IMR-90 (cell line): ENCODE data around the gene TNFRSF4. TPM values are rescaled to one million over a fixed set of nuclear protein-coding genes. Genes with fewer than 3 reads are reported as not detected.

Source experiments
- ATAC-seq: fragments of 200-7000 bp; cut with Tn5 transposase; 2 replicates; pipeline ENCODE4 v1.9.1; 2020; ENCODE audit warnings: low read depth, mild to moderate bottlenecking, moderate library complexity
- BruUV-seq: library from RNA; stranded (reverse); fragments of 400-500 nt; replicated peaks from 2 replicates; lab custom pipeline; 2021; lab: Mats Ljungman, UMichigan
- CTCF ChIA-PET: fragments of 300-600 bp; formaldehyde crosslinking; extraction: SDS; loops from one replicate; lab custom pipeline; 2021; ENCODE audit warnings: antibody characterized with exemption; lab: Yijun Ruan, JAX
- POLR2A ChIA-PET: fragments of 300-600 bp; sonication (Branson Sonifier 250); formaldehyde crosslinking; loops from one replicate; lab custom pipeline; 2022; ENCODE audit warnings: antibody characterized with exemption; ENCODE audit not compliant: unreplicated experiment; lab: Charles Lee
- DNase-seq: peaks from one replicate; pipeline ENCODE4 v3.0.0; 2013
- H2AFZ ChIP-seq: replicated peaks from 2 replicates; pipeline ENCODE3; 2013; ENCODE audit warnings: low read length, mild to moderate bottlenecking; ENCODE audit not compliant: poor library complexity
- H2AK5ac ChIP-seq: 2 replicates; pipeline ENCODE4 v1.6.1; 2013; ENCODE audit warnings: low read depth, low read length, inconsistent platforms
- H2AK9ac ChIP-seq: replicated peaks from 2 replicates; pipeline ENCODE3; 2013; ENCODE audit warnings: mild to moderate bottlenecking, low read depth, low read length, moderate library complexity; ENCODE audit not compliant: poor library complexity
- H2BK120ac ChIP-seq: 2 replicates; pipeline ENCODE4 v1.6.1; 2013; ENCODE audit warnings: low read depth, low read length, inconsistent platforms
- H2BK15ac ChIP-seq: 3 replicates; pipeline ENCODE4 v1.6.1; 2013; ENCODE audit warnings: low read depth, low read length, inconsistent platforms
- H2BK20ac ChIP-seq: 2 replicates; pipeline ENCODE4 v1.6.1; 2013; ENCODE audit warnings: low read depth, mild to moderate bottlenecking, inconsistent platforms, low read length, moderate library complexity
- H2BK5ac ChIP-seq: 2 replicates; pipeline ENCODE4 v1.6.1; 2013; ENCODE audit warnings: mild to moderate bottlenecking, low read depth, low read length, inconsistent platforms; ENCODE audit not compliant: poor library complexity, severe bottlenecking
- H3K14ac ChIP-seq: replicated peaks from 2 replicates; pipeline ENCODE4 v1.6.1; 2013; ENCODE audit warnings: low read depth, low read length, inconsistent platforms
- H3K18ac ChIP-seq: 2 replicates; pipeline ENCODE4 v1.6.1; 2013; ENCODE audit warnings: low read depth, low read length, control low read depth
- H3K23ac ChIP-seq: 2 replicates; pipeline ENCODE4 v1.6.1; 2013; ENCODE audit warnings: low read depth, low read length, inconsistent platforms
- H3K27ac ChIP-seq: 2 replicates; pipeline ENCODE4 v1.5.1; 2013; ENCODE audit warnings: mild to moderate bottlenecking, control low read depth, low read length; ENCODE audit not compliant: insufficient read depth
- H3K27me3 ChIP-seq: 2 replicates; pipeline ENCODE4 v1.6.1; 2013; ENCODE audit warnings: low read length; ENCODE audit not compliant: control insufficient read depth, insufficient read depth
- H3K36me3 ChIP-seq: 2 replicates; pipeline ENCODE4 v1.6.1; 2013; ENCODE audit warnings: low read length, mixed read lengths; ENCODE audit not compliant: control insufficient read depth, insufficient read depth
- H3K4ac ChIP-seq: 2 replicates; pipeline ENCODE4 v1.6.1; 2013; ENCODE audit warnings: low read depth, low read length, inconsistent platforms
- H3K4me1 ChIP-seq: 2 replicates; pipeline ENCODE4 v1.6.1; 2013; ENCODE audit warnings: low read length, mixed read lengths; ENCODE audit not compliant: control insufficient read depth, insufficient read depth
- H3K4me2 ChIP-seq: 2 replicates; pipeline ENCODE4 v1.6.1; 2013; ENCODE audit warnings: low read depth, mild to moderate bottlenecking, control low read depth, low read length, moderate library complexity
- H3K4me3 ChIP-seq: 2 replicates; pipeline ENCODE4 v1.5.1; 2013; ENCODE audit warnings: low read depth, mild to moderate bottlenecking, control low read depth, low read length, moderate library complexity; ENCODE audit not compliant: insufficient read depth
- H3K56ac ChIP-seq: 2 replicates; pipeline ENCODE4 v1.6.1; 2013; ENCODE audit warnings: low read length, inconsistent platforms; ENCODE audit not compliant: insufficient read depth; ENCODE audit errors: extremely low read depth
- H3K79me1 ChIP-seq, 2 experiments: 2 replicates each; pipeline ENCODE4 v1.6.1; 2013; ENCODE audit warnings: low read length in 2 of 2, inconsistent platforms in 1 of 2, low read depth in 1 of 2
- H3K9ac ChIP-seq: 2 replicates; pipeline ENCODE4 v1.6.1; 2013; ENCODE audit warnings: low read depth, low read length, control low read depth
- H3K9me1 ChIP-seq: 2 replicates; pipeline ENCODE4 v1.6.1; 2013; ENCODE audit warnings: low read length, inconsistent platforms; ENCODE audit not compliant: insufficient read depth
- H3K9me3 ChIP-seq: 2 replicates; pipeline ENCODE4 v1.6.1; 2013; ENCODE audit warnings: low read length; ENCODE audit not compliant: control insufficient read depth, insufficient read depth
- H4K20me1 ChIP-seq: 2 replicates; pipeline ENCODE4 v1.6.1; 2013; ENCODE audit warnings: low read length, inconsistent platforms; ENCODE audit not compliant: insufficient read depth
- H4K5ac ChIP-seq: 2 replicates; pipeline ENCODE4 v1.6.1; 2013; ENCODE audit warnings: mild to moderate bottlenecking, low read depth, low read length, control low read depth
- H4K8ac ChIP-seq, 2 experiments: 2 replicates each; pipeline ENCODE4 v1.6.1; 2013; ENCODE audit warnings: low read depth in 2 of 2, low read length in 2 of 2, control low read depth in 1 of 2, inconsistent platforms in 1 of 2
- H4K91ac ChIP-seq: 2 replicates; pipeline ENCODE4 v1.6.1; 2013; ENCODE audit warnings: low read depth, low read length, inconsistent platforms; ENCODE audit not compliant: insufficient read depth
- MAZ ChIP-seq: IDR thresholded peaks from 2 replicates; pipeline ENCODE4 v1.6.1; 2012; ENCODE audit warnings: low read depth, mild to moderate bottlenecking, low read length, improper control_type of control experiment, moderate library complexity, borderline replicate concordance
- WGBS, 2 experiments: methylation state at CpG; one replicate each; pipeline versions ENCODE4 v1.1.5 to v1.1.7; 2013; ENCODE audit warnings: missing lambda C conversion rate in 2 of 2; ENCODE audit not compliant: insufficient read length in 1 of 2; ENCODE audit errors: extremely low coverage in 2 of 2; 5-methylcytosine and 5-hydroxymethylcytosine counted together
- dilution Hi-C: fragments of 300-500 bp; cut with HindIII; formaldehyde crosslinking; loops from one replicate; pipeline ENCODE4 v1.14.3; 2018; ENCODE audit warnings: low sequenced_read_pairs; ENCODE audit not compliant: unreplicated experiment
- in situ Hi-C: fragments of 300-500 bp; cut with MboI; formaldehyde crosslinking; loops from 3 replicates; pipeline ENCODE4 v1.14.3; 2019; ENCODE audit warnings: low sequenced_read_pairs, inconsistent platforms, mixed read lengths
- intact Hi-C: fragments of 100-400 bp; cut with micrococcal nuclease; formaldehyde crosslinking; loops from 2 replicates; pipeline ENCODE4 v1.10.0; 2022
- polyA plus RNA-seq, 3 experiments: library from polyadenylated mRNA; depleted of rRNA; stranded (reverse); fragments of >200 nt; gene quantifications; 2 replicates each; pipeline ENCODE4 v1.2.3, GENCODE V29; 2012; ENCODE audit warnings: low replicate concordance in 1 of 3
- total RNA-seq: library from RNA; depleted of rRNA; stranded (reverse); fragments of >200 nt; gene quantifications from 2 replicates; pipeline ENCODE4 v1.2.3, GENCODE V29; 2012

The TNFRSF4 gene
- total and polyA plus RNA-seq, 2 of the 4 experiments (the other 2 are of a cell fraction): 0.15 TPM; not detected in 1

DNA sequence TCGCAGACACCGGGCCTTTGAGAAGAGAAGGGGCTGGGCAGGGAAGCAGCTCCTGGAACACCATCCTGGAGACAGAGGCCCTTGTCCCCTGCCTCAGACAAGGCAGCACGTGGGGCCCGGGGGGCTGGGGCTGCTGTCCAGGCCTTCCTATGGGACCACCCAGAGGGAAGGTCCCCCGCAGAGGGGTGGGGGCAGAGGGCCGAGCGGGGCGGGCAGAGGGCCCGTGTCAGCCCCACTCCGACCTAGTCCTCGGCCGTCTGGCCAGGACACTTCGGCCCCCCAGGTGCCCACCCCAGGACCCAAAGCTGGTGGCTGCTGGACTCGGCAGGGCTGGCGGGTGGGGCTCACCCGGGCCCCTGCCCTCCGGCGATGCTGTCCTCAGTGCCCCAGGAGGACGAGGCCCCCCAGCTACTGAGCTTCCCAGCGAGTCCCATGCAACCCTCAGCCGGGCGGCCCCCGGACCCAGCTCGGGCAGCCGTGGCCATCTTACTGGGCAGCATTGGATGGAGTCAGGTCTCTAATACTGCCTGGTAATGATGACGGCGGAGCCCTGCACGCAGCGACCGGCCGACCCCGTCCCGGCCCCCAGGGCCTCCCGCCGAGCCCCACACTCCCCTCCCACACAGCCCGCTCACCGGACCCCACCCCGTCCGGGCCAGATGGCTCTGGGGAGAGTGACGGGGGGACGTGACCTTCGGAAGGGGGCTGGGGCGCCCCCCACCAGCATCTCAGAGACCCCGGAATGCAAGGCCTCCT lies 47.1 kb downstream of the TNFRSF4 start:
- Histone ChIP-seq H4K91ac (no peak overlapping the region), H2AK5ac (no peak overlapping the region), H3K79me1 (no peaks in the 10 kb centered on the region), H3K36me3 (no peaks in the 10 kb centered on the region), H2BK5ac (no peak overlapping the region), H3K56ac (no peak overlapping the region), H4K5ac (no peak overlapping the region), H3K4me1 (no peaks in the 10 kb centered on the region), H3K14ac (no peak overlapping the region), H2BK20ac (no peak overlapping the region), H3K4me3 (no peak overlapping the region), H3K18ac (no peak overlapping the region), H4K20me1 (no peaks in the 10 kb centered on the region), H3K4me2 (no peak overlapping the region), H3K4ac (no peak overlapping the region), H2BK15ac (no peak overlapping the region), H3K9me3 (no peaks in the 10 kb centered on the region), H3K23ac (no peak overlapping the region), H3K27ac (no peak overlapping the region), H4K8ac (no peak overlapping the region), H3K9me1 (no peaks in the 10 kb centered on the region), H2AK9ac (no peak overlapping the region), H2BK120ac (no peak overlapping the region), H2AFZ (no peak overlapping the region), H3K27me3 (peaks cover 40% of the 10 kb centered on the region; the same call in 1 of the 2 replicates), H3K9ac (no peak overlapping the region)
- BruUV-seq: no TSS peak
- no peak for ATAC-seq
- no peak for TF ChIP-seq MAZ
- ChIA-PET POLR2A (no interaction called here), CTCF (no interaction called here)
- WGBS, 2 experiments: 75% methylated on average over 8 of the region's 44 CpGs; no CpG with 5 or more reads in 1 of the 2 experiments
- no peak for DNase-seq
- dilution Hi-C loops (no loop called here), intact Hi-C loops (no loop called here), in situ Hi-C loops (no loop called here)
